ENCODE measurements around the gene PLAC1. TPM values are rescaled to one million over a fixed set of nuclear protein-coding genes. Genes with fewer than 3 reads are reported as not detected.

PLAC1 gene
- total RNA-seq, 1 experiment from 2014 or later = not detected

DNA sequence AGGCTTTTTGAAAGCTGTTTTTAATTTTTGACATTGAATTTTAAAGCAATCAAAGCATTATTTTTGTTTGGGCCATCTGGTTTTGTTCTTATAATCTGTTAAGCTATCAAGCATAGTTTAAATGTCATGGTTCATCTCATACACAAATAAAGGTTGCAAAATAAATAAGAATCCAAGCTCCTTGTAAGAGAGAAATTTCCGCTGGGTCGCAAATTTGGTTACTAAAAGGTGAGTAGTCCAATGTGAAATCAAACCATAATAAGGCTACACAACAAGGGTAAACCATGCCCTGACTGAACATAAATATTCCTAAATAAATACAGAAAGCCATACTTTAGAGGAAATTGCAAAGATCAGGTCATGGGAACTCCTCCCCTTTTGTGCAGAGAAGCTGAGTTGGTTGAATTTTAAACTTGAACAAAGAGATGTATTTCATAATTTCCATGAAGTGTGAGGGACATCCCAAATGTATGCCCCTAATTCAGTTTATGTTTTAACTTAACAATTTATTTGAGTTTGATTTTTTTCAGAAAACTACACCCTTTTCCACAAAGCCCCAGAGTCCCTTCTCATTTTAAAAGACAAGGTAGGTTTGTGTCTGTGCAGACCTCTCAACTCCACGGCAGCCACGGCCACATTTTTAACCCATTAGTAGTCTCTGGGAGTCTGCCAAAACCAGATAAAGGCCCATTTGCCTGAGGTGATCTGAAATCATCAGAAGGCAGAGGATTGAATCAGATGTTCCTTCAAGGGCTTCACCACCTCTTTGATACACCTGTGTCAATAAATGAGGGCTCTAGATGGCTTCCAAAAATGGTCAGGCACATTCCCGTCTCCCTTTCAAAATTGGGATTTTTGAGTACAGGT lies 85.2 kb downstream of the PLAC1 start (continued):
- TF ChIP-seq, protein P1, sequence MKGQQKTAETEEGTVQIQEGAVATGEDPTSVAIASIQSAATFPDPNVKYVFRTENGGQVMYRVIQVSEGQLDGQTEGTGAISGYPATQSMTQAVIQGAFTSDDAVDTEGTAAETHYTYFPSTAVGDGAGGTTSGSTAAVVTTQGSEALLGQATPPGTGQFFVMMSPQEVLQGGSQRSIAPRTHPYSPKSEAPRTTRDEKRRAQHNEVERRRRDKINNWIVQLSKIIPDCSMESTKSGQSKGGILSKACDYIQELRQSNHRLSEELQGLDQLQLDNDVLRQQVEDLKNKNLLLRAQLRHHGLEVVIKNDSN (CRISPR knock-in tag; IDR thresholded peaks at IDR 0.05) = no peak
- TF ChIP-seq IRF1 (CRISPR knock-in tag; IDR thresholded peaks at IDR 0.05) = no peak
- TF ChIP-seq ZNF138 (CRISPR knock-in tag; conservative IDR thresholded peaks at IDR 0.05) = no peak
- TF ChIP-seq FOXK1 (CRISPR knock-in tag; IDR thresholded peaks at IDR 0.05) = no peak
- no peak for TF ChIP-seq PREB (CRISPR knock-in tag; IDR thresholded peaks at IDR 0.05; ENCODE audit: borderline replicate concordance)

DNA sequence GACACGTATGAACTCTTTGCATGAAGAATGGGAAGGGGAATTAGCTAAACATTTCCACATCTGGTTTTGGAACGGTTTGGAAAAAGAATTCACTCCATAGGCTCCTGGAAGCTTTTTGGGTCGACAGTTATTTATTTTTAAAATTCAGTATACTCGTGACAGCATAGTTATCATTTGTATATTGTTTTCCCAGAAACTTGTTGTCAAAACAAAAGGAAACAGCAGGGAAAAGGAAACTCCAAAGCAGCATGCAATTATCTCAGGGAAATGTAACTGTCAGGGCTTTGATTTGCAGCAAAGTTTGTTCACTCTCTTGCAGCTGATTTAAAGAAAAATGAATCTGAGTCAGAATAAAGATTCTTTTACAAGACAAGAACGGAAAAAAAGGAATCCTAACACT lies 86.5 kb downstream of the PLAC1 start:
- Mint-ChIP-seq H3K4me1 (peaks cover 31% of the 10 kb centered on the region), H3K36me3 (no peaks in the 10 kb centered on the region), H3K4me3 (no peak overlapping the region), H3K27ac (no peak overlapping the region), H3K27me3 (ENCODE audit: low read depth) (peaks cover 14% of the 10 kb centered on the region), H3K9me3 (no peaks in the 10 kb centered on the region)
- DNase-seq (ENCODE audit: low spot score) (no peak), ATAC-seq (no peak)
- no peak for TF ChIP-seq SOX15 (CRISPR knock-in tag; IDR thresholded peaks at IDR 0.05)
- no peak for TF ChIP-seq ZNF138 (CRISPR knock-in tag; conservative IDR thresholded peaks at IDR 0.05)
- no peak for TF ChIP-seq CBFB (CRISPR knock-in tag; IDR thresholded peaks at IDR 0.05; ENCODE audit: low read depth)
- TF ChIP-seq, protein P2, sequence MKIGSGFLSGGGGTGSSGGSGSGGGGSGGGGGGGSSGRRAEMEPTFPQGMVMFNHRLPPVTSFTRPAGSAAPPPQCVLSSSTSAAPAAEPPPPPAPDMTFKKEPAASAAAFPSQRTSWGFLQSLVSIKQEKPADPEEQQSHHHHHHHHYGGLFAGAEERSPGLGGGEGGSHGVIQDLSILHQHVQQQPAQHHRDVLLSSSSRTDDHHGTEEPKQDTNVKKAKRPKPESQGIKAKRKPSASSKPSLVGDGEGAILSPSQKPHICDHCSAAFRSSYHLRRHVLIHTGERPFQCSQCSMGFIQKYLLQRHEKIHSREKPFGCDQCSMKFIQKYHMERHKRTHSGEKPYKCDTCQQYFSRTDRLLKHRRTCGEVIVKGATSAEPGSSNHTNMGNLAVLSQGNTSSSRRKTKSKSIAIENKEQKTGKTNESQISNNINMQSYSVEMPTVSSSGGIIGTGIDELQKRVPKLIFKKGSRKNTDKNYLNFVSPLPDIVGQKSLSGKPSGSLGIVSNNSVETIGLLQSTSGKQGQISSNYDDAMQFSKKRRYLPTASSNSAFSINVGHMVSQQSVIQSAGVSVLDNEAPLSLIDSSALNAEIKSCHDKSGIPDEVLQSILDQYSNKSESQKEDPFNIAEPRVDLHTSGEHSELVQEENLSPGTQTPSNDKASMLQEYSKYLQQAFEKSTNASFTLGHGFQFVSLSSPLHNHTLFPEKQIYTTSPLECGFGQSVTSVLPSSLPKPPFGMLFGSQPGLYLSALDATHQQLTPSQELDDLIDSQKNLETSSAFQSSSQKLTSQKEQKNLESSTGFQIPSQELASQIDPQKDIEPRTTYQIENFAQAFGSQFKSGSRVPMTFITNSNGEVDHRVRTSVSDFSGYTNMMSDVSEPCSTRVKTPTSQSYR (CRISPR knock-in tag; IDR thresholded peaks at IDR 0.05) = no peak
- TF ChIP-seq TEAD1 (CRISPR knock-in tag; IDR thresholded peaks at IDR 0.05) = no peak
- no peak for TF ChIP-seq CREM (CRISPR knock-in tag; IDR thresholded peaks at IDR 0.05)
- no peak for TF ChIP-seq HMGA2 (CRISPR knock-in tag; IDR thresholded peaks at IDR 0.05)
- no peak for TF ChIP-seq ERG (CRISPR knock-in tag; IDR thresholded peaks at IDR 0.05)
- no peak for TF ChIP-seq ZBTB21 (CRISPR knock-in tag; IDR thresholded peaks at IDR 0.05; ENCODE audit: borderline replicate concordance)
- TF ChIP-seq IRF1 (CRISPR knock-in tag; IDR thresholded peaks at IDR 0.05) = no peak
- no peak for TF ChIP-seq ZNF219 (CRISPR knock-in tag; IDR thresholded peaks at IDR 0.05; ENCODE audit: borderline replicate concordance)
- TF ChIP-seq ZMAT4 (CRISPR knock-in tag; IDR thresholded peaks at IDR 0.05) = no peak
- no peak for TF ChIP-seq FOXJ3 (CRISPR knock-in tag; IDR thresholded peaks at IDR 0.05; ENCODE audit: borderline replicate concordance)
- TF ChIP-seq NR1H2 (CRISPR knock-in tag; IDR thresholded peaks at IDR 0.05) = no peak
- TF ChIP-seq RORB (CRISPR knock-in tag; IDR thresholded peaks at IDR 0.05) = no peak
- TF ChIP-seq FOXK1 (CRISPR knock-in tag; IDR thresholded peaks at IDR 0.05) = no peak
- ChIA-PET POLR2A (no interaction called here), CTCF (no interaction called here)

Data from WTC11 (cell line).